Upper lobe of left lung (tissue), 6 donors: ENCODE results near the gene CD79B. TPM values are rescaled to one million over a fixed set of nuclear protein-coding genes. Genes with fewer than 3 reads are reported as not detected.

Source experiments
- ATAC-seq, 2 donors: fragments of 200-7000 bp; cut with Tn5 transposase; one replicate each; pipeline ENCODE4 v1.9.1; 2022; ENCODE audit warnings: mild to moderate bottlenecking in 2 of 2, moderate library complexity in 2 of 2; ENCODE audit not compliant: low FRiP score in 2 of 2
- DNase-seq, 2 donors: peaks; one replicate each; pipeline ENCODE4 v3.0.0-alpha.2; 2019 to 2020
- H3K27ac ChIP-seq, 4 donors: fragments of 200-600 bp; sonication (generic); one replicate each; pipeline ENCODE4 v1.5.1; 2016 to 2019
- H3K27me3 ChIP-seq, 4 donors: fragments of 200-600 bp; sonication (generic); one replicate each; pipeline ENCODE4 v1.5.1; 2017 to 2019
- H3K36me3 ChIP-seq, 4 donors: fragments of 200-600 bp; sonication (generic); one replicate each; pipeline ENCODE4 v1.5.1; 2016 to 2019
- H3K4me1 ChIP-seq, 4 donors: fragments of 200-600 bp; sonication (generic); one replicate each; pipeline ENCODE4 v1.5.1; 2018 to 2019
- H3K4me3 ChIP-seq, 4 donors: fragments of 200-600 bp; sonication (generic); one replicate each; pipeline ENCODE4 v1.5.1; 2017 to 2019; ENCODE audit warnings: mild to moderate bottlenecking in 2 of 4, moderate library complexity in 1 of 4
- H3K9me3 ChIP-seq, 4 donors: fragments of 200-600 bp; sonication (generic); one replicate each; pipeline ENCODE4 v1.5.1; 2018 to 2019
- EP300 ChIP-seq, 4 donors: sonication (generic); formaldehyde crosslinking; IDR thresholded peaks; one replicate each; pipeline ENCODE4 v1.5.1; 2017; ENCODE audit warnings: antibody characterized with exemption in 4 of 4, control low read depth in 2 of 4
- POLR2A ChIP-seq, 4 donors: fragments of 450-650 bp; IDR thresholded peaks; one replicate each; pipeline ENCODE4 v1.5.1; 2016 to 2017; ENCODE audit warnings: antibody characterized with exemption in 4 of 4, mild to moderate bottlenecking in 2 of 4
- POLR2AphosphoS5 ChIP-seq, 2 donors: sonication (generic); formaldehyde crosslinking; IDR thresholded peaks; one replicate each; pipeline ENCODE4 v1.5.1; 2017; ENCODE audit warnings: antibody characterized with exemption in 2 of 2
- WGBS, 2 donors: methylation state at CpG; one replicate each; pipeline ENCODE4 v1.1.5; 2017 to 2018; 5-methylcytosine and 5-hydroxymethylcytosine counted together
- total RNA-seq, 6 donors: library from RNA; depleted of rRNA in 4 of 6; stranded (reverse); fragments of >200 nt in 4 of 6; gene quantifications; one replicate each; pipeline versions ENCODE4 v1.1.0 to v1.2.1, GENCODE V29; 2016 to 2021
- TF ChIP-seq, protein P1 (sequence below), 6 experiments: fragments of 450-650 bp in 4 of 6; fragments of 200-600 bp in 2 of 6; sonication (generic) in 2 of 6; IDR thresholded peaks; one replicate each; pipeline ENCODE4 v1.5.1; 2016 to 2019; ENCODE audit warnings: antibody characterized with exemption in 6 of 6
- donor health status: DM: no; HTN: no; CAD: no; lungs with moderate emphysema.
- donor health status: DM: no; HTN: yes; CAD: no; lungs with severe emphysema.

CD79B gene
- total RNA-seq: 1 to 10 TPM in 4 of 6 donors, under 1 TPM in 1, not detected in 1; 0.91 to 6.3 (median 2.6) TPM

GRCh38 chr17:63931981-63932561 lies at the start of gene CD79B:
Gene CD79B, minus strand, starts transcription at chr17:63932331. Its CDS starts 70 bp downstream, at chr17:63932261.
- no peaks in the 10 kb centered on the region for H3K27me3 ChIP-seq
- 56 to 59% methylated on average over 15 to 16 of the region's 19 CpGs for WGBS, 2 donors
- peak within 1 kb of the TSS in 3 of 4 donors; percentile 12 to 30 (median 16) for H3K4me3 ChIP-seq
- no peaks in the 10 kb centered on the region for H3K9me3 ChIP-seq
- TF ChIP-seq, protein P1, sequence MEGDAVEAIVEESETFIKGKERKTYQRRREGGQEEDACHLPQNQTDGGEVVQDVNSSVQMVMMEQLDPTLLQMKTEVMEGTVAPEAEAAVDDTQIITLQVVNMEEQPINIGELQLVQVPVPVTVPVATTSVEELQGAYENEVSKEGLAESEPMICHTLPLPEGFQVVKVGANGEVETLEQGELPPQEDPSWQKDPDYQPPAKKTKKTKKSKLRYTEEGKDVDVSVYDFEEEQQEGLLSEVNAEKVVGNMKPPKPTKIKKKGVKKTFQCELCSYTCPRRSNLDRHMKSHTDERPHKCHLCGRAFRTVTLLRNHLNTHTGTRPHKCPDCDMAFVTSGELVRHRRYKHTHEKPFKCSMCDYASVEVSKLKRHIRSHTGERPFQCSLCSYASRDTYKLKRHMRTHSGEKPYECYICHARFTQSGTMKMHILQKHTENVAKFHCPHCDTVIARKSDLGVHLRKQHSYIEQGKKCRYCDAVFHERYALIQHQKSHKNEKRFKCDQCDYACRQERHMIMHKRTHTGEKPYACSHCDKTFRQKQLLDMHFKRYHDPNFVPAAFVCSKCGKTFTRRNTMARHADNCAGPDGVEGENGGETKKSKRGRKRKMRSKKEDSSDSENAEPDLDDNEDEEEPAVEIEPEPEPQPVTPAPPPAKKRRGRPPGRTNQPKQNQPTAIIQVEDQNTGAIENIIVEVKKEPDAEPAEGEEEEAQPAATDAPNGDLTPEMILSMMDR (IDR thresholded peaks at IDR 0.05): no peak
- no peak for TF ChIP-seq EP300 (IDR thresholded peaks at IDR 0.05)
- TF ChIP-seq POLR2A (IDR thresholded peaks at IDR 0.05): peak in 1 of 4 donors; percentile 6
- TF ChIP-seq POLR2AphosphoS5 (IDR thresholded peaks at IDR 0.05): no peak
- DNase-seq (no peak), ATAC-seq (no peak)
- H3K4me1 ChIP-seq: peaks cover 14 to 24% (median 16%) of the 10 kb centered on the region in 4 donors
- H3K27ac ChIP-seq: peak within 1 kb of the TSS; percentile 2 to 64 (median 58)
- no peaks in the 10 kb centered on the region for H3K36me3 ChIP-seq

DNA sequence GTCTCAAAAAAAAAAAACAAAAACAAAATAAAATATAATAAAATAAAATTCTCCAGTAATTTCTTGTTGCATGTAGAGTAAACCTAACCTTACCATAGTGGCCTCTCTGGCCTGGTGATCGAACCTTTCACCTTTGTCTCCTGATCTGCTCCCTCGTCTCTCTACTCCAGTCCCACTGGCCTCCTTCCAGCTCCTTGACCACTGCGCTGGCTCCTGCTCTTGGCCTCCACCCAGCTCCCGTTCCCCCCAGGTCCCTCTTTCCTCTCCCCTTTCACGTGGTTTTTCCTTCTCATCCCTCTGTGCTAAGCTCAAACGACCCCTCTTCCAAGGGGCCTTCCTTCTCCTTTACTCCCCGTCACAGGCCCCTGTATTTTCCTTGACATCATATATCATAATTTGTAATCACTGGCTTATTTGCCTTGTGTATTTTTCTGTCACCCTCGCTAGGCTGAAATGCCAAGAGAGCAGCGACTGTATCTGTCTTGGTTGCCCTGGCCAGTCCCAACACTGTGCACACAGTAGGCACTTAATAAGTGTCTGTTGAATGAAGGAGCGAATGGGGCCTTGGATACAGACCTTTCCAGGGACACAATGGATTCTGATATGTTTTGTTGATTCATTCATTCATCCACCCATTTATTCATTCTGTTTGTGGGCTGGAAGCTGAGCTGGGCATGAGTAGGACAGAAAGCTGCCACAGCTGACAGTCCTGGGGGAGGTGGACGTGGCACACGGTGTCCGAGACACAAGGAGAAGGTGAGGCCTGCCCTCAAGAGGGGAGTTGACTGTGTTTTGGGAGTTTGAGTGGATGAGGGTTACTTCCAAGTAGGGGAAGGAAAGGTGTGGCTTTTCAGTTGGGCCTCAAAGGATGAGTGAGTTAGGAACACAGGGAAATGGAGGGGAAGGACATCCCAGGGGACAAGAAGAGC lies 46.4 kb upstream of the CD79B start:
- H3K4me1 ChIP-seq: peaks cover 8 to 31% (median 15%) of the 10 kb centered on the region in 4 donors
- TF ChIP-seq EP300 (IDR thresholded peaks at IDR 0.05) (no peak), POLR2A (IDR thresholded peaks at IDR 0.05) (no peak), POLR2AphosphoS5 (IDR thresholded peaks at IDR 0.05) (no peak)
- TF ChIP-seq, protein P1 (IDR thresholded peaks at IDR 0.05): no peak
- no peaks in the 10 kb centered on the region for H3K9me3 ChIP-seq
- H3K4me3 ChIP-seq: no peak overlapping the region
- WGBS, 2 donors: 68 to 69% methylated on average over 13 of the region's 13 CpGs
- DNase-seq: no peak
- ATAC-seq: no peak
- H3K27me3 ChIP-seq: no peaks in the 10 kb centered on the region
- no peaks in the 10 kb centered on the region for H3K36me3 ChIP-seq
- peak overlapping the region in 3 of 4 donors; percentile 6 to 52 (median 46) for H3K27ac ChIP-seq

- no peak for DNase-seq
- H3K4me1 ChIP-seq: peaks cover 0 to 21% (median 7%) of the 10 kb centered on the region in 4 donors
- TF ChIP-seq POLR2A (IDR thresholded peaks at IDR 0.05) (no peak), EP300 (IDR thresholded peaks at IDR 0.05) (no peak), POLR2AphosphoS5 (IDR thresholded peaks at IDR 0.05) (no peak)
- TF ChIP-seq, protein P1 (IDR thresholded peaks at IDR 0.05): no peak
- 68 to 69% methylated on average over 3 of the region's 3 CpGs for WGBS, 2 donors
- H3K27ac ChIP-seq: no peak overlapping the region
- H3K4me3 ChIP-seq: no peak overlapping the region
- no peaks in the 10 kb centered on the region for H3K36me3 ChIP-seq
- no peak for ATAC-seq
- H3K27me3 ChIP-seq: no peaks in the 10 kb centered on the region
- no peaks in the 10 kb centered on the region for H3K9me3 ChIP-seq
Observed at GRCh38 chr17:63976702-63977101, 44.6 kb upstream of the CD79B start.

- 87 to 94% methylated on average over 2 of the region's 2 CpGs for WGBS, 2 donors
- no peak for DNase-seq
- ATAC-seq: no peak
- TF ChIP-seq EP300 (IDR thresholded peaks at IDR 0.05): no peak
- TF ChIP-seq, protein P1 (IDR thresholded peaks at IDR 0.05): no peak
- Histone ChIP-seq H3K27ac (no peak overlapping the region), H3K27me3 (no peaks in the 10 kb centered on the region), H3K9me3 (no peaks in the 10 kb centered on the region), H3K4me3 (no peak overlapping the region), H3K36me3 (no peaks in the 10 kb centered on the region), H3K4me1 (peaks cover 0 to 12% (median 4%) of the 10 kb centered on the region in 4 donors)
Observed at GRCh38 chr17:63975541-63976092, 43.5 kb upstream of the CD79B start.
